Endometrial microvascular endothelial cells (primary cell): ENCODE results near the gene MKRN2OS. TPM values are rescaled to one million over a fixed set of nuclear protein-coding genes. Genes with fewer than 3 reads are reported as not detected.

Experiments used
- in situ Hi-C: cut with HindIII; loops from 2 replicates; pipeline ENCODE4 v1.10.0; 2017; ENCODE audit warnings: low sequenced_read_pairs, low pct_unique_long_range_greater_than_20kb; ENCODE audit errors: inconsistent ontology term
- total RNA-seq: library from RNA; depleted of rRNA; stranded (reverse); fragments of >200 nt; gene quantifications from one replicate; pipeline ENCODE4 v1.2.3, GENCODE V29; 2015; ENCODE audit errors: inconsistent ontology term

The MKRN2OS gene
- total RNA-seq, 1 donor from 2014 or later = not detected

DNA sequence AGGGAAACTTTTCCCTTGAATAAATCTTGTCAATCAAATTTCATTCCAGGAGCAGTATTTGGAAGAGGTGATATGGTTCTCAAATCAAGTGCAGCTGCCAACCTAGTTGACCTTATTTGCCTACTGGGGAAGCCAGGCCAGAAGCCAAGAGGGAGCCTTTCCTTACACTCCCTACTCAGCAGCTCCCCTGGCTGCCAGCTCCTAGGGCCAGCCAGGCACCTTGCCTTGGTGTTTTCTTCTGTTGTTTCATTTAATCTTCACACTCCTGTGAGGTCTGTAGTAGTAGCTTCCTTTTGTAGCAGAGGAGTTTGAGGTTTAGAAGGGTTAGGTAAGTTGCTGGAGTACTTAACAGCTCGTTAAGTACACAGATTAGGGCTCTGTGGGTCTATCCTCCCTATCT, 22.6 kb downstream of the MKRN2OS start:
- in situ Hi-C loops = no loop called here

- in situ Hi-C loops = no loop called here
Measured at GRCh38 chr3:12521010-12521409, 24.3 kb downstream of the MKRN2OS start.

DNA sequence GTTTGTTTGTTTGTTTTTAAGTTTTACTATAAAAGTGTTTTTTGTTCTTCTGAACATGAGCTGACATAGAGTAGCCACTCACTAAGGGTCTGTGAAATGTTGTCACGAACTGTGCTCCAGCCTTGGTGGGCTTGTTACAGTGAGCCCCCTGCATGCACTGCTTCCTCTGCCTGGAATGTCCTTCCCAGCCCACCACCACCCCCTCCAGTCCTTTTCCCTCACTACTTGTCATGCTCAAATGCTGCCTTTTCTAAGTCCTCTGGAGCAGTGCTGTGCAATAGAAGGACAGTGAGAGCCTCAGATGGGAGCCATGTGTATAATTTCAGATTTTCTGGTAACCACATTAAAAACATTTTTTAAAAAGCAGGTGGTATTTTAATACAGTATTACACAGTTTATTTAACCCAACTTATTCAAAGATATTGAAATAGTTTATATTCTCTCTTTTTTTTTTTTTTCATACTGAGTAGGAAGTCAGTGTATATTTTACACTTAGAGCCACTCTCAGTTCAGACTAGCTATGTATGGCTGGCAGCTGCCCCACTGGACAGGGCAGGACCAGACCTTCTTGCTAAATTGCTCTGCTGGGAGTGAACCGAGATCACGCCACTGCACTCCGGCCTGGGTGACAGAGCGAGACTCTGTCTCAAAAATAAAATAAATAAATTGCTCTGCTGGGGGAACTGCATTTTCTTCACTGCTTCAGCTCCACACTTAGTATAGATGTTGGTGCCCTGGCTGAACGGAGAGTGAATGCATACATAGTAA, 26.9 kb downstream of the MKRN2OS start:
- in situ Hi-C loops = no loop called here

DNA sequence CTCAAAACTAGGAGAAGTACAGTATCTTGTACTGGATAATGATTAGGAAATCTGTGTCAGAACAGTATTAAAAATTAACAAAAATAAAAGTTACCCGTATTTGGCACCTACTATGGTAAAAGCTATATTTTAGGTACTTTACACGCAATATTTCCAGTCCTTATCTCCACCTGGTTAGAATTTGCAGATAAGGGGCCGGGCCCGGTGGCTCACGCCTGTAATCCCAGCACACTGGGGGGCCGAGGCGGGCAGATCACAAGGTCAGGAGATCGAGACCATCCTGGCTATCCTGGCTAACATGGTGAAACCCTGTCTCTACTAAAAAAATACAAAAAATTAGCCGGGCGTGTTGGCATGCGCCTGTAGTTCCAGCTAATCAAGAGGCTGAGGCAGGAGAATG, 28.4 kb downstream of the MKRN2OS start:
- in situ Hi-C loops = no loop called here

- in situ Hi-C loops = no loop called here
Measured at GRCh38 chr3:12515631-12516030, 29.7 kb downstream of the MKRN2OS start.

DNA sequence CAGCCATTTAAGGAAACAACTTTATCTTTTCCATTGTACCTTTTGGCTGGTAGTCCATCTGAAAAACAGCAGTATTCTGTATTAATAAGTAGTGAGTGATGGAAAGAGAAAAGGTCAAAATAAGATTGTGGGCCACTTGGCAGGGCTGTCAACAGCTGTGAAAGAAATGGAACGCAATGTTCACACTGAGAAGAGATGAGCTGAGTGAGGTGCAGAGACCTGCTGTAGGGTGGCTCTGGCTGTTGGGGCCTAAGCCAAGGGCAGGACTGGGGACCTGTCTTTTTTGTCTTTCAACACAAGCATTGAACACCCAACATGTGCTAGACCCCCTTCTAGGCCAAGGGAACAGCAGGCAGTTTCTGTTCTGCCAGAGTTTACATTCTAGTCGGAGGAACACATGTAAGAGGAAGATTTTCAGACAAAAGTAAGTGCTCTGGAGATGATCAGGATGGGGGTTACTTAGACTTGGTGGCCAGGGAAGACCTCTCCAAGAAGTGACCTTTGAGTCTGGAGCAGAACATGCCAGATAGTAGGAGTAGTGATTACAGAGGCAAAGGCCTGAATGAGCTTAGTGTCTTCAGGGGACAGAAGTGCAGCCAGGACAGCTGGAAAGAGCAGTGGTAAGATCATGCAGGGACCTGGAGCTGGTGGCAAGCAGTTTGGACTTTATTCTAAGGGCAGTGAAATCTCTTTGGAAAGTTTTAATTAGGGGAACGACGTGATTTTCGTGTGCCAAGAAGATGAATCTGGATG, 31.4 kb downstream of the MKRN2OS start:
- in situ Hi-C loops = no loop called here

DNA sequence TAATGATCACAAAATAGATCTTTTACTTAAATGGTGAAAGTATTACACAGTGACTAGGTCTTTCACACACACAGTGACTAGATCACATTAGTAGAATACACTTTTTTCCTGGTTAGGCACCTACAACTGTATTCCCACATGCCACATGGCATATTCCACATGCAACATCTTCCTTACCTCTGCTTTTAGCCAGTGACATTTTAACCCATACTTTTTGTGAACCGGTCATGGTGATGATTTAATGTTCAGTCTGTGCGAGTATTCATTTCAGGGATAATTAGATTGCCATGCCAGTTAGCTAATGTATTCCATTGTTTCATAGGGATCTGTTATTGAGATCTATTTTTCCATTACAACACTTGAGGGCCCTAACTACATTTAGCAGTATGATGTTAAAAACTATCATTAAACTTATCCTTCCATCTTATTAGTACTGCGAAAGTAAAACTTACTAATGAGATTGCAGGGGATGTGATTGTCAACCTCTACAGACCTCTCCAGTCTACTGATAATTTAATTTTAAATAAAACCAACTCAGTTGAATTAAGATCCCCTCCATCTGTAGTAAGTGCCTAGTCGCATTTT, 32.7 kb downstream of the MKRN2OS start:
- in situ Hi-C loops = no loop called here

GRCh38 chr3:12509466-12509865, 35.8 kb downstream of the MKRN2OS start:
- in situ Hi-C loops = no loop called here

GRCh38 chr3:12508291-12508700, 37.0 kb downstream of the MKRN2OS start:
- in situ Hi-C loops = no loop called here

GRCh38 chr3:12507591-12508281, 37.6 kb downstream of the MKRN2OS start:
- in situ Hi-C loops = no loop called here

DNA sequence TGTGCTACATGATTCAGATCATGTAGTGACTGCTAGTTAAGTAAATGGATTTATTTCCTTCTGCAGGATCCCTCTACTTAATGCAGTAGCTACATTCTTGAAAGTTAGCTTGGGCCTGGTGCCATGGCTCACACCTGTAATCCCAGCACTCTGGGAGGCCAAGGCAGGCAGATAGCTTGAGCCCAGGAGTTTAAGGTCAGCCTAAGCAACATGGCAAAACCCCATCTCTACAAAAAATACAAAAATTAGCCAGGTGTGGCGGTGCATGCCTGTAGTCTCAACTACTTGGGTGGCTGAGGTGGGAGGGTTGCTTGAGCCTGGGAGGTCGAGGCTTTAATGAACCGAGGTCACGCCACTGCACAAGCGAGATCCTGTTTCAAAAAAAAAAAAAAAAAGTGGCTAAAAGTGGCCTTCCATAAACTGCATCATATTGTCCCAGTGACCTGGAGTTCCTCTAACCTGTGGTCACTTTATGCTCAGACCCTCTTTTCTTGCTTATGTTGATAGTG, 39.0 kb downstream of the MKRN2OS start:
- in situ Hi-C loops = no loop called here

- in situ Hi-C loops = no loop called here
Measured at GRCh38 chr3:12503126-12503957, 42.0 kb downstream of the MKRN2OS start.

DNA sequence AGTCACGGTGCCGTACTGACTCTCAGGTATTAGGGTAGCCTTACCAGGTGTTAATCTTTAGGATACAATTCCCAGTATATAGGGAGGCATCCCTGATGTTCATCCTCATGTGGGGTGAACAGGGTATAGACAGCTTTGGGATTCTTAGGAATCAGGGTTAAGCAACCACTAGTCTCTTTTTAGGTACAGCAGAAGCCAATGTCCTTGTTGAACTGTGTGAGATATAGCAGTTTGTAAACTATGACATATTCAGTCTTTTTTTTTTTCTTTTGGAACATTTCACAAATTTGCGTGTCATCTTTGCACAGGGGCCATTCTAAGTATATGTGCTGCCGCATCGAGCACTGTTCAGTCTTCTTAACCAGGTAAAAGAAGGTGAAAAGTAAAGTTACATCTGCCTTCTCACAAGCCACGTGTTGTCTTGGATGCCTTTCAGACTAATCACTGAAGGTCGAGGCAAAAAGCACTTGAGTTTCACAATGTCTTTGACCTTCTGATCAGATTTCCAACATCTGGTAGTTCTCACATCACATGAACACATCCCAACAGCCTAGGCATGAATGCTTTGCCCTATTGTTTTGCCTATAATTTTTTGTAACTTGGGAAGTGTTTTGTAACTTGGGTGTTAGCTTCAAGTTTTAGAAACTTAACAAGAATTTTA, 43.8 kb downstream of the MKRN2OS start:
- in situ Hi-C loops = no loop called here

DNA sequence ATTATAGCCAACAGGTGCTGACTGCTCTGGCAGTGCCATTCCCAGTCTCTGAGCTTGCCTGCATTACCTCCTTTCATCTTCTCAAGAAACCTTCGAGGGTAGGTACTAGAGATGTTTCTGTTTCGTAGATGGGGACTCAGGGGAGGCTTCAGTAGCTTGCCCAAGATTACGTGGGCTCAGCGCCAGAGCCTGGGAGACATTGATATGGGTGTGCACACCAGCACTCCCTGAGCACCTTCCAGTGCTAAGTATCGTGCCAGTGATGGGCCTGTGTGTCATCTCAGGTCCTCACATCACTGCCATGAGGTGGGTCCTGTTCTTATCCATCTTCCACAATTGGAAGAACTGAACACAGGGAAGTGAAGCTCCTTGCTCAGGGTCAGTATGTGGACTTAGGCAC, 45.8 kb downstream of the MKRN2OS start:
- in situ Hi-C loops = no loop called here

DNA sequence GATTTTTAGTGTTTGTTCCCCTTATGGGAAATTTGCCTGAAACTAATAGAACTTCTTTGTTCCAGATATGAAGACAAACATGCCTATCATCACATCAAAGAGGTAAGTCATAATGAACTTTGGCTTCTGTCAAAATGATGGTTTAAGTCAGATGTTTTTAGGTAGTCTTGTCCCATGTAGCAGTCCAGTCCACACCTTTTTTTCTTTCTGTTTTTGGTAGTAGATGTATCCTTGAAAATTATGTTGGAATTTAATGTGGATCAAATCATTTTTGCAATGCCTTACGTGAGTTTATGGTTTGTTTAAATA, 48.9 kb downstream of the MKRN2OS start:
- in situ Hi-C loops = no loop called here

- in situ Hi-C loops = no loop called here
Measured at GRCh38 chr3:12495749-12496452, 49.4 kb downstream of the MKRN2OS start.

GRCh38 chr3:12490547-12490946, 54.8 kb downstream of the MKRN2OS start:
- in situ Hi-C loops = no loop called here

- in situ Hi-C loops = no loop called here
Measured at GRCh38 chr3:12489832-12490231, 55.5 kb downstream of the MKRN2OS start.
